Kidney epithelial cell (primary cell): Measurements from ENCODE around the gene HBA1. TPM values are rescaled to one million over a fixed set of nuclear protein-coding genes. Genes with fewer than 3 reads are reported as not detected.
A peak's percentile ranks its signal among the peaks of the same experiment; 100 is the strongest.
"Not testable (repeated sequence)": the region's sequence is repeated elsewhere in the genome, so short reads cannot be mapped to it uniquely, and the experiment has no call there.

ENCODE experiments used
- DNase-seq: peaks from one replicate; pipeline ENCODE4 v3.0.0-alpha.2; 2010; ENCODE audit warnings: low read depth
- H3K27me3 ChIP-seq: 2 replicates; pipeline ENCODE4 v1.6.0; 2011; ENCODE audit warnings: low read length; ENCODE audit not compliant: control insufficient read depth, insufficient read depth
- H3K36me3 ChIP-seq: 2 replicates; pipeline ENCODE4 v1.5.1; 2011; ENCODE audit warnings: low read length; ENCODE audit not compliant: control insufficient read depth, insufficient read depth
- H3K4me3 ChIP-seq: 2 replicates; pipeline ENCODE4 v1.5.1; 2011; ENCODE audit warnings: low read depth, mild to moderate bottlenecking, control low read depth, low read length
- total RNA-seq: library from RNA; depleted of rRNA; stranded (reverse); fragments of >200 nt; gene quantifications from 2 replicates; pipeline ENCODE4 v1.2.3, GENCODE V29; 2015
- TF ChIP-seq, protein P1 (sequence below): IDR thresholded peaks from 2 replicates; pipeline ENCODE4 v1.5.1; 2011; ENCODE audit warnings: mild to moderate bottlenecking, moderate library complexity, low read length, control low read depth, inconsistent platforms; ENCODE audit not compliant: insufficient read depth, poor library complexity, severe bottlenecking

The HBA1 gene
- total RNA-seq, 1 donor from 2014 or later, result not detected

DNA sequence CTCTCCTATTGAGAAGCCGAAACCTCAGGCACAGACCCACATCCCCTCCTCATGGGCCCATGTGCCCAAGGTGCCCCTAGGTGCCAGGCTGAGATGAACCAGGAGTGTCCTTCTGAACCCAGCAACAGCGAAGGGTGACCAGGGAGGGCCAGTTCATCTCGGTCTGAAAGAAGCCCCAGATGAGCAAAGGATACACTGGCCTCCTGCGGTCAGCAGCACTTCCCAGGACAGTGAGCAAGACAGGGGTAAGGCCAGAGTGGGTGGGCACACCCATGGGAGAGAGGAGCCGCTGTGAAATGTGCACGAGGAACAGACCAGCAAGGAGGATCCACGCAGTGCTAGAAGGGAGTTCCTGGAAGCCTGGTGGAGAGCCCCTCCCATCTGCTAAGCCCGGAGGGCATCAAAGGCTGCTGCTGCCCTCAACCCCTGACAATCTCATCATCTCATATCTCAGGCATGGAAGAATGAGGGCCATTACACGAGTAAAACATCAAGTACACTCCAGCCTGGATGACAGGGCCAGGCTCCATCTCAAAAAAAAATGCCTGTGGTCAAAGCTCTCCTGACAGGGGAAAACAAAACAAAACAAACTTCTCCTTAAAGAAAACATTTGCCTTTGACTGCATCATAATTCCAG is 27.3 kb upstream of the HBA1 start:
- Histone ChIP-seq H3K36me3 (no peaks in the 10 kb centered on the region), H3K27me3 (peaks cover 6% of the 10 kb centered on the region), H3K4me3 (no peak overlapping the region)
- no peak for DNase-seq
- TF ChIP-seq, protein P1, sequence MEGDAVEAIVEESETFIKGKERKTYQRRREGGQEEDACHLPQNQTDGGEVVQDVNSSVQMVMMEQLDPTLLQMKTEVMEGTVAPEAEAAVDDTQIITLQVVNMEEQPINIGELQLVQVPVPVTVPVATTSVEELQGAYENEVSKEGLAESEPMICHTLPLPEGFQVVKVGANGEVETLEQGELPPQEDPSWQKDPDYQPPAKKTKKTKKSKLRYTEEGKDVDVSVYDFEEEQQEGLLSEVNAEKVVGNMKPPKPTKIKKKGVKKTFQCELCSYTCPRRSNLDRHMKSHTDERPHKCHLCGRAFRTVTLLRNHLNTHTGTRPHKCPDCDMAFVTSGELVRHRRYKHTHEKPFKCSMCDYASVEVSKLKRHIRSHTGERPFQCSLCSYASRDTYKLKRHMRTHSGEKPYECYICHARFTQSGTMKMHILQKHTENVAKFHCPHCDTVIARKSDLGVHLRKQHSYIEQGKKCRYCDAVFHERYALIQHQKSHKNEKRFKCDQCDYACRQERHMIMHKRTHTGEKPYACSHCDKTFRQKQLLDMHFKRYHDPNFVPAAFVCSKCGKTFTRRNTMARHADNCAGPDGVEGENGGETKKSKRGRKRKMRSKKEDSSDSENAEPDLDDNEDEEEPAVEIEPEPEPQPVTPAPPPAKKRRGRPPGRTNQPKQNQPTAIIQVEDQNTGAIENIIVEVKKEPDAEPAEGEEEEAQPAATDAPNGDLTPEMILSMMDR, result no peak

DNA sequence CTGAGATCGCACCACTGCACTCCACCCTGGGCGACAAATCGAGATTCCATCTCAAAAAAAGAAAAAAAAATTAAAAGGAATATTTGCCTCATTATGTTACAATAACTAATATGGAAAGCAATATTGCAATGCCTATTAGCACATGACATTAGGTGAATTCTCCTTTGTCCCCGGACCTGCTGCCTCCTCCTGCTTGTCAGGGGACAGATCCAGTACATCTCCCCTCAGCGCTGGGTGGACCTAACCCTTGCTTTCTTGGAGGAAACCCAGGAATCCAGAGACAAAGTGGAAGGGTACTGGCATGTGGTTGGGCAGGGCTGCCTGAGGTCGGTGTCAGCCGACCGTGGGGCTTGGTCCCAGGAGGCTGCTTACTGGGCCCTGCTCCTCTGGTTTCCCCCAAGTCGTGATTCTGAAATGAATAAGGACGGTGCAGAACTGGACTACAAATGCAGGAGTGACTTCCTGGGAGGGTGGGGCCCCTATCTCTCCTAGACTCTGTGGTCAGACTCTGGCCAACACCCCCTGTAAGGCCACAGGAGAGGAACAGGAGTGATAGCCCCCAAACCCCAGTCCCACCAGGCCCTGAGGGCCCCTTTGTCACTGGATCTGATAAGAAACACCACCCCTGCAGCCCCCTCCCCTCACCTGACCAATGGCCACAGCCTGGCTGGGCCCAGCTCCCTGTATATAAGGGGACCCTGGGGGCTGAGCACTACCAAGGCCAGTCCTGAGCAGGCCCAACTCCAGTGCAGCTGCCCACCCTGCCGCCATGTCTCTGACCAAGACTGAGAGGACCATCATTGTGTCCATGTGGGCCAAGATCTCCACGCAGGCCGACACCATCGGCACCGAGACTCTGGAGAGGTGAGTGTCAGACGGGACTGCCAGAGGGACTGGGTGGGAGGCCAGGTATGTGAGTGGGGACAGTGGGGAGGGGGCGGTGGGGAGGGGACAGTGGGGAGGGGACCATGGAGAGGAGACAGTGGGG is 24.0 kb upstream of the HBA1 start, which contains the start of gene HBZ:
HBZ (plus strand) TSS at position 504 of the 988 bp plus-strand sequence; CDS start at position 770, 266 bp downstream.
- TF ChIP-seq, protein P1, result no peak
- Histone ChIP-seq H3K36me3 (no peaks in the 10 kb centered on the region), H3K27me3 (peaks cover 14% of the 10 kb centered on the region), H3K4me3 (no peak within 1 kb of the TSS)
- no peak for DNase-seq

DNA sequence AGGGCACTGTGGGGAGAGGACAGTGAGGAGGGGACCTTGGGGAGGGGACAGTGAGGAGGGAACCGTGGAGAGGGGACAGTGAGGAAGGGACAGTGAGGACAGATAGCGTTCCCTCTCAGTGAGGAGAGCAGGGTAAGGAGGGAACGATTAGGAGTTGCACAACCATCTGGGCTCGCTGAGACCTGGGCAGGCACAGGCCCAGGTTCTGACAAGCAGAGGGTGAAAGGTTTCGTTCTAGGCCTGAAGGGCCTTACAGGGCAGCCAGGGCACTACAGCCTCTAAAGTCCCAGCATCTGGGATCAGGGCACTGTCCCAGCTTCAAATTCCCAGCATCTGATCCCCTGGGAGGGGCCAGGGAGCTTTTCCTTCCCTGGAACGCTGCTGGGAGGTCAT is 23.4 kb upstream of the HBA1 start:
- DNase-seq, H3K36me3 ChIP-seq, H3K4me3 ChIP-seq: not testable (repeated sequence)
- H3K27me3 ChIP-seq, result peaks cover 16% of the 10 kb centered on the region

DNA sequence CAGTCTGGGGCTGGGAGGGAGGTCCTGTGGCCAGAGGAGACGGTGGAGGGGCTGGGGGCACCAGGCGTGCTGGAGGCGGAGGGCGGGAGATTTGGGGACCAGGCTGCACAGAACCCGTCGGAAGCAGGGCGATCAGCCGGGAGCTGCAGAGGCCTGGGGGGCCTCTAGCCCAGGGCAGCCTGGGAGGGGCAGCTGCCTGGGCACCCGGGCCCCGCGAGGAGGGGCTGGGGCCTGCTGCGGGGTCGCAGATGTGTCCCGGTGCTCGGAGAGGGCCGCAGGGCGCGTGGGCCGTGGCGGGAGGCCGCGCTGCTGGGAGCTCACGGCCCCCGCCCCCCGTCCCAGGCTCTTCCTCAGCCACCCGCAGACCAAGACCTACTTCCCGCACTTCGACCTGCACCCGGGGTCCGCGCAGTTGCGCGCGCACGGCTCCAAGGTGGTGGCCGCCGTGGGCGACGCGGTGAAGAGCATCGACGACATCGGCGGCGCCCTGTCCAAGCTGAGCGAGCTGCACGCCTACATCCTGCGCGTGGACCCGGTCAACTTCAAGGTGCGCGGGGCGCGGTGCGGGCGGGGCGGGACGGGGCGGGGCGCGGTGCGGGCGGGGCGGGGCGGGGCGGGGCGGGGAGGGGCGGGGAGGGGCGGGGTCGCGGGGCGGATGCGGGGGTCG is 22.8 kb upstream of the HBA1 start:
- DNase-seq, H3K4me3 ChIP-seq, H3K36me3 ChIP-seq: not testable (repeated sequence)
- peaks cover 16% of the 10 kb centered on the region for H3K27me3 ChIP-seq

DNA sequence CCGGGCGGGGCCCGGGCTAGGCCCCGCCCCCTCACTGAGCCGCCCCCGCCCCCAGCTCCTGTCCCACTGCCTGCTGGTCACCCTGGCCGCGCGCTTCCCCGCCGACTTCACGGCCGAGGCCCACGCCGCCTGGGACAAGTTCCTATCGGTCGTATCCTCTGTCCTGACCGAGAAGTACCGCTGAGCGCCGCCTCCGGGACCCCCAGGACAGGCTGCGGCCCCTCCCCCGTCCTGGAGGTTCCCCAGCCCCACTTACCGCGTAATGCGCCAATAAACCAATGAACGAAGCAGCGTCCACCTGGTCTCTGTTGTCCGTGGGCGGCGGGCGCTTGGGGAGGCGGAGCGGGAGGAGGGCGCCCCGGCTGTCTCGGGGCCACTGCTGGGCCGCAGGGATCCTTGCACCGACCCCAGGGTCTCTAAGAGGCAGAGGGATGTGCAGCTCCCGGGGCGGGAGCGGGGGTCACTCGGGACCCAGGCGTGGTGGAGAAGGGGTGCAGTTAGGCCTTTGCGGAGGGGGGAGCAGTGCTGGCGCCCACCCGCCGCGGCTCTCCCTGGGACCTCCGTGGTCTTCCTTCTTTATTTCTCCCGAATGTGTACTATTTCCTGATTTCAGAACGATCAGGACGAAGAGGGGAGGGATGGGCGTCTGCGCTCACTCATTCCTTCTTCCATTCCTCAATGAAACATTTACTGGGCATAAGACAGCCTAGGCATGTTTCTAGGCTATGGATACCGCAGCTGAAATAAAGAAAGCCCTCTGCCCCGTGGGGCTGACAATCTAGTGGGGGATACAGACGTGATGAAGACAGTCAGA is 22.1 kb upstream of the HBA1 start:
- TF ChIP-seq, protein P1, result no peak
- Histone ChIP-seq H3K4me3 (peak overlapping the region; percentile 47), H3K36me3 (no peaks in the 10 kb centered on the region), H3K27me3 (peaks cover 15% of the 10 kb centered on the region)
- no peak for DNase-seq

DNA sequence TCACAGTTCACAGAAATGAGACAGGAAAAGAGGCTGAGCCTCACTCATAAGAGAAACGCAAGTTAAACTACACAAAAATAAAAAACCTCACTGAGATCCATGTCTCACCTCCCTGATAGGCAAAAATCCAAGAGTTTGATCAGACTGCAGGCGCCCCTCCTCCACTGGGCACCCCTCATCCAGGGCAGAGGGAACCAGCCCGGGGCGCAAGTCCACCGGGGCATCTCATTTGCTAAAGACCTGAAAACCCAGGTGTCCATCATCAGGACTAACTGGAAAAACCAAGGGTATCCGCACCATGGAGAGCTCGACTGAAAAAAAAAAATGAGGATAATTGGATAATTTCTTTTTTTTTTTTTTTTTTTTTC is 21.5 kb upstream of the HBA1 start:
- no peak overlapping the region for H3K4me3 ChIP-seq
- TF ChIP-seq, protein P1, result no peak

More for the DNA sequence above, 21.5 kb upstream of the HBA1 start:
- H3K36me3 ChIP-seq, result no peaks in the 10 kb centered on the region
- H3K27me3 ChIP-seq, result peaks cover 15% of the 10 kb centered on the region
- no peak for DNase-seq
